Measurements from ENCODE around the gene P2RY1.

The P2RY1 gene

GRCh38 chr3:152836269-152836668 lies 1.3 kb downstream of the P2RY1 start:
- DNase-seq (ENCODE audit: low read depth in 1 of 2, low spot score in 1 of 2), result no peak
- TF ChIP-seq CTCF (IDR thresholded peaks at IDR 0.05; ENCODE audit: insufficient read depth, low read length) (no peak), REST (IDR thresholded peaks at IDR 0.05; ENCODE audit: insufficient replicate concordance, low read depth) (no peak), SPI1 (IDR thresholded peaks at IDR 0.05; ENCODE audit: borderline replicate concordance, low read depth) (no peak), POLR2AphosphoS5 (IDR thresholded peaks at IDR 0.05; ENCODE audit: low read depth) (no peak), GABPA (IDR thresholded peaks at IDR 0.05; ENCODE audit: low read depth) (no peak)
- Histone ChIP-seq H3K27me3 (ENCODE audit: insufficient read depth, poor library complexity, severe bottlenecking) (peaks cover 6% of the 10 kb centered on the region), H3K4me3 (replicated peaks; ENCODE audit: insufficient read depth, low read length) (no peak overlapping the region), H3K27ac (replicated peaks) (no peak overlapping the region)

GRCh38 chr3:152839511-152839910 lies 4.6 kb downstream of the P2RY1 start:
- no peak for DNase-seq (ENCODE audit: low read depth in 1 of 2, low spot score in 1 of 2)
- no peak overlapping the region for H3K27ac ChIP-seq (replicated peaks)
- peaks cover 6% of the 10 kb centered on the region for H3K27me3 ChIP-seq (ENCODE audit: insufficient read depth, poor library complexity, severe bottlenecking)
- H3K4me3 ChIP-seq (replicated peaks; ENCODE audit: insufficient read depth, low read length), result no peak overlapping the region
- TF ChIP-seq GABPA (IDR thresholded peaks at IDR 0.05; ENCODE audit: low read depth) (no peak), POLR2AphosphoS5 (IDR thresholded peaks at IDR 0.05; ENCODE audit: low read depth) (no peak), CTCF (IDR thresholded peaks at IDR 0.05; ENCODE audit: insufficient read depth, low read length) (no peak), REST (IDR thresholded peaks at IDR 0.05; ENCODE audit: insufficient replicate concordance, low read depth) (no peak), SPI1 (IDR thresholded peaks at IDR 0.05; ENCODE audit: borderline replicate concordance, low read depth) (no peak)

- H3K4me3 ChIP-seq (replicated peaks; ENCODE audit: insufficient read depth, low read length), result no peak overlapping the region
- no peak overlapping the region for H3K27ac ChIP-seq (replicated peaks)
- peaks cover 1% of the 10 kb centered on the region for H3K27me3 ChIP-seq (ENCODE audit: insufficient read depth, poor library complexity, severe bottlenecking)
- TF ChIP-seq CTCF (IDR thresholded peaks at IDR 0.05; ENCODE audit: insufficient read depth, low read length), result no peak
- TF ChIP-seq GABPA (IDR thresholded peaks at IDR 0.05; ENCODE audit: low read depth), result no peak
- no peak for TF ChIP-seq REST (IDR thresholded peaks at IDR 0.05; ENCODE audit: insufficient replicate concordance, low read depth)
- TF ChIP-seq SPI1 (IDR thresholded peaks at IDR 0.05; ENCODE audit: borderline replicate concordance, low read depth), result no peak
- no peak for TF ChIP-seq POLR2AphosphoS5 (IDR thresholded peaks at IDR 0.05; ENCODE audit: low read depth)
- DNase-seq (ENCODE audit: low read depth in 1 of 2, low spot score in 1 of 2), result no peak
Observed at GRCh38 chr3:152841131-152841530, 6.2 kb downstream of the P2RY1 start.

All from HL-60 (cell line).